ENCODE measurements around the gene NEDD9. TPM values are rescaled to one million over a fixed set of nuclear protein-coding genes. Genes with fewer than 3 reads are reported as not detected.

NEDD9 gene
- total and polyA plus RNA-seq, 2 of the 13 experiments (the other 11 are each of a cell fraction or from before 2014, with no cell fraction given) = 27.1 to 389 TPM

- CTCF ChIA-PET (ENCODE audit: low intra/inter-chr PET ratio, low total read pairs) = no interaction called here
- H3K4me1 ChIP-seq (ENCODE audit: insufficient read depth, low read length) = peaks cover 16% of the 10 kb centered on the region
- in situ Hi-C loops (cut with HindIII; ENCODE audit: extremely low pct_ligation_motif_present, low pct_unique_long_range_greater_than_20kb) = loop anchor here (5.0 kb wide), 2 partner anchors 355 to 430 kb away; no protein-coding TSS in a partner anchor
- no peaks in the 10 kb centered on the region for H3K27me3 ChIP-seq (ENCODE audit: control insufficient read depth in 1 of 2, insufficient read depth in 2 of 2, low read length in 2 of 2)
- 96% methylated on average over 8 of the region's 8 CpGs for WGBS (ENCODE audit: low lambda C conversion rate)
- intact Hi-C loops (cut with micrococcal nuclease; ENCODE audit: unreplicated experiment) = loop anchor here (5.0 to 10.0 kb wide), 4 partner anchors 50 to 188 kb away; partner anchors contain the start of genes NEDD9 and SMIM13
- DNase-seq (ENCODE audit: low spot score) (no peak), ATAC-seq (no peak), FAIRE-seq (no peak)
- H3K4me3 ChIP-seq (replicated peaks in 1 of 3; ENCODE audit: insufficient read depth in 1 of 3, low read depth in 2 of 3, low read length in 3 of 3) = no peak overlapping the region
- no peaks in the 10 kb centered on the region for H3K36me3 ChIP-seq (replicated peaks in 1 of 2; ENCODE audit: control insufficient read depth in 1 of 2, insufficient read depth in 2 of 2, low read length in 2 of 2)
- no peak overlapping the region for H3K9ac ChIP-seq (ENCODE audit: insufficient read depth, low read depth, low read length)
- H3K9me3 ChIP-seq (ENCODE audit: low read length) = no peaks in the 10 kb centered on the region
- no peak overlapping the region for H3K27ac ChIP-seq (ENCODE audit: extremely low read length, insufficient read depth, low read length)
- no TSS peak for BruUV-seq (replicated peaks)
- H2AFZ ChIP-seq (ENCODE audit: low read length) = no peak overlapping the region
- no peaks in the 10 kb centered on the region for H4K20me1 ChIP-seq (ENCODE audit: insufficient read depth, low read length)
- no peak for TF ChIP-seq ZNF382 (CRISPR knock-in tag; IDR thresholded peaks at IDR 0.05; ENCODE audit: borderline replicate concordance)
- TF ChIP-seq ZBTB38 (CRISPR knock-in tag; IDR thresholded peaks at IDR 0.05) = no peak
- TF ChIP-seq, protein P1, sequence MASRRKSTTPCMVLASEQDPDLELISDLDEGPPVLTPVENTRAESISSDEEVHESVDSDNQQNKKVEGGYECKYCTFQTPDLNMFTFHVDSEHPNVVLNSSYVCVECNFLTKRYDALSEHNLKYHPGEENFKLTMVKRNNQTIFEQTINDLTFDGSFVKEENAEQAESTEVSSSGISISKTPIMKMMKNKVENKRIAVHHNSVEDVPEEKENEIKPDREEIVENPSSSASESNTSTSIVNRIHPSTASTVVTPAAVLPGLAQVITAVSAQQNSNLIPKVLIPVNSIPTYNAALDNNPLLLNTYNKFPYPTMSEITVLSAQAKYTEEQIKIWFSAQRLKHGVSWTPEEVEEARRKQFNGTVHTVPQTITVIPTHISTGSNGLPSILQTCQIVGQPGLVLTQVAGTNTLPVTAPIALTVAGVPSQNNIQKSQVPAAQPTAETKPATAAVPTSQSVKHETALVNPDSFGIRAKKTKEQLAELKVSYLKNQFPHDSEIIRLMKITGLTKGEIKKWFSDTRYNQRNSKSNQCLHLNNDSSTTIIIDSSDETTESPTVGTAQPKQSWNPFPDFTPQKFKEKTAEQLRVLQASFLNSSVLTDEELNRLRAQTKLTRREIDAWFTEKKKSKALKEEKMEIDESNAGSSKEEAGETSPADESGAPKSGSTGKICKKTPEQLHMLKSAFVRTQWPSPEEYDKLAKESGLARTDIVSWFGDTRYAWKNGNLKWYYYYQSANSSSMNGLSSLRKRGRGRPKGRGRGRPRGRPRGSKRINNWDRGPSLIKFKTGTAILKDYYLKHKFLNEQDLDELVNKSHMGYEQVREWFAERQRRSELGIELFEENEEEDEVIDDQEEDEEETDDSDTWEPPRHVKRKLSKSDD (CRISPR knock-in tag; IDR thresholded peaks at IDR 0.05; ENCODE audit: low read depth) = no peak
- TF ChIP-seq, protein P2, sequence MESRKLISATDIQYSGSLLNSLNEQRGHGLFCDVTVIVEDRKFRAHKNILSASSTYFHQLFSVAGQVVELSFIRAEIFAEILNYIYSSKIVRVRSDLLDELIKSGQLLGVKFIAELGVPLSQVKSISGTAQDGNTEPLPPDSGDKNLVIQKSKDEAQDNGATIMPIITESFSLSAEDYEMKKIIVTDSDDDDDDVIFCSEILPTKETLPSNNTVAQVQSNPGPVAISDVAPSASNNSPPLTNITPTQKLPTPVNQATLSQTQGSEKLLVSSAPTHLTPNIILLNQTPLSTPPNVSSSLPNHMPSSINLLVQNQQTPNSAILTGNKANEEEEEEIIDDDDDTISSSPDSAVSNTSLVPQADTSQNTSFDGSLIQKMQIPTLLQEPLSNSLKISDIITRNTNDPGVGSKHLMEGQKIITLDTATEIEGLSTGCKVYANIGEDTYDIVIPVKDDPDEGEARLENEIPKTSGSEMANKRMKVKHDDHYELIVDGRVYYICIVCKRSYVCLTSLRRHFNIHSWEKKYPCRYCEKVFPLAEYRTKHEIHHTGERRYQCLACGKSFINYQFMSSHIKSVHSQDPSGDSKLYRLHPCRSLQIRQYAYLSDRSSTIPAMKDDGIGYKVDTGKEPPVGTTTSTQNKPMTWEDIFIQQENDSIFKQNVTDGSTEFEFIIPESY (CRISPR knock-in tag; IDR thresholded peaks at IDR 0.05) = no peak
- no peaks in the 10 kb centered on the region for H3K79me2 ChIP-seq (ENCODE audit: insufficient read depth, low read length)
- no peak overlapping the region for H3K4me2 ChIP-seq (ENCODE audit: low read depth, low read length)
- POLR2A ChIA-PET = no interaction called here
Measured at GRCh38 chr6:11142296-11143027, 90.0 kb downstream of the NEDD9 start.

All from HepG2 (cell line).